OCI-LY7 (cell line): ENCODE results near the gene ATP11A. TPM values are rescaled to one million over a fixed set of nuclear protein-coding genes. Genes with fewer than 3 reads are reported as not detected.

Experiments
- BruUV-seq: library from RNA; stranded (reverse); fragments of 400-500 nt; replicated peaks from 2 replicates; lab custom pipeline; 2021; lab: Mats Ljungman, UMichigan
- CTCF ChIA-PET: fragments of 300-600 bp; sonication (Branson Sonifier 250); formaldehyde crosslinking; loops from one replicate; lab custom pipeline; 2022; ENCODE audit warnings: antibody characterized with exemption; ENCODE audit not compliant: unreplicated experiment; lab: Charles Lee
- POLR2A ChIA-PET: fragments of 300-600 bp; sonication (Branson Sonifier 250); formaldehyde crosslinking; loops from one replicate; lab custom pipeline; 2022; ENCODE audit warnings: antibody characterized with exemption; lab: Charles Lee
- DNase-seq: peaks from one replicate; pipeline ENCODE4 v3.0.0-alpha.2; 2015; ENCODE audit warnings: low spot score
- H2AFZ ChIP-seq: fragments of 200-600 bp; sonication (generic), shearing (Covaris generic); 2 replicates; pipeline ENCODE4 v1.6.1; 2014; ENCODE audit warnings: mild to moderate bottlenecking, antibody characterized with exemption, low read length, moderate library complexity
- H3K27ac ChIP-seq: fragments of 200-600 bp; sonication (generic); 2 replicates; pipeline ENCODE4 v1.5.1; 2014; ENCODE audit warnings: mixed run types, low read depth, mild to moderate bottlenecking, moderate library complexity, low read length, inconsistent platforms; ENCODE audit not compliant: poor library complexity, severe bottlenecking
- H3K36me3 ChIP-seq: fragments of 200-600 bp; sonication (generic); 2 replicates; pipeline ENCODE4 v1.6.1; 2014; ENCODE audit warnings: mild to moderate bottlenecking, antibody characterized with exemption, low read length, moderate library complexity, mixed read lengths; ENCODE audit not compliant: insufficient read depth
- H3K4me1 ChIP-seq: fragments of 200-600 bp; sonication (generic); 2 replicates; pipeline ENCODE4 v1.5.1; 2014; ENCODE audit warnings: mild to moderate bottlenecking, low read length; ENCODE audit not compliant: insufficient read depth, poor library complexity, severe bottlenecking
- H3K4me2 ChIP-seq: fragments of 200-600 bp; sonication (generic); 2 replicates; pipeline ENCODE4 v1.6.1; 2014; ENCODE audit warnings: mild to moderate bottlenecking, low read length
- H3K4me3 ChIP-seq: fragments of 200-600 bp; sonication (generic); 2 replicates; pipeline ENCODE4 v1.5.1; 2014; ENCODE audit warnings: mild to moderate bottlenecking, low read depth, low read length; ENCODE audit not compliant: poor library complexity, severe bottlenecking
- H3K79me2 ChIP-seq: fragments of 200-600 bp; sonication (generic); 2 replicates; pipeline ENCODE4 v1.6.1; 2016; ENCODE audit warnings: low read depth, mild to moderate bottlenecking, low read length, moderate library complexity, mixed read lengths; ENCODE audit not compliant: insufficient read depth
- H3K9me2 ChIP-seq: fragments of 200-600 bp; sonication (generic); 2 replicates; pipeline ENCODE4 v1.6.1; 2016; ENCODE audit warnings: mild to moderate bottlenecking, low read length, mixed read lengths; ENCODE audit not compliant: insufficient read depth
- H3K9me3 ChIP-seq: fragments of 200-600 bp; sonication (generic); 2 replicates; pipeline ENCODE4 v1.6.1; 2014; ENCODE audit warnings: mild to moderate bottlenecking, mixed run types, low read length, mixed read lengths
- H4K20me1 ChIP-seq: fragments of 200-600 bp; sonication (generic); 2 replicates; pipeline ENCODE4 v1.6.1; 2014; ENCODE audit warnings: mild to moderate bottlenecking, antibody characterized with exemption, low read length, moderate library complexity, mixed read lengths; ENCODE audit not compliant: insufficient read depth
- CTCF ChIP-seq: fragments of 200-600 bp; sonication (generic); conservative IDR thresholded peaks from 2 replicates; pipeline ENCODE4 v1.5.1; 2014; ENCODE audit warnings: mild to moderate bottlenecking, antibody characterized with exemption, low read length, moderate library complexity, mixed read lengths
- EZH2phosphoT487 ChIP-seq: fragments of 200-600 bp; sonication (generic); IDR thresholded peaks from 2 replicates; pipeline ENCODE4 v1.6.1; 2018; ENCODE audit warnings: low read depth, borderline replicate concordance, mild to moderate bottlenecking, mixed run types, antibody characterized with exemption, low read length, moderate library complexity, mixed read lengths
- intact Hi-C: fragments of 100-400 bp; cut with micrococcal nuclease; formaldehyde crosslinking; loops from one replicate; pipeline ENCODE4 v1.10.0; 2022; ENCODE audit not compliant: unreplicated experiment
- total RNA-seq, 2 experiments: library from RNA; depleted of rRNA in 1 of 2; stranded (reverse); fragments of >200 nt in 1 of 2; shearing (Covaris generic) in 1 of 2; gene quantifications; 2 replicates each; pipeline ENCODE4 v1.2.3, GENCODE V29; 2014 to 2022

Gene ATP11A
- total RNA-seq, 2 experiments from 2014 or later, result 8.8 to 23.1 TPM

- H3K36me3 ChIP-seq, result no peaks in the 10 kb centered on the region
- H3K9me2 ChIP-seq, result no peaks in the 10 kb centered on the region
- POLR2A ChIA-PET, result no interaction called here
- H3K9me3 ChIP-seq, result no peaks in the 10 kb centered on the region
- H2AFZ ChIP-seq, result no peak overlapping the region
- H3K27ac ChIP-seq, result no peak overlapping the region
- H3K4me2 ChIP-seq, result no peak overlapping the region
- no peaks in the 10 kb centered on the region for H3K79me2 ChIP-seq
- CTCF ChIA-PET, result no interaction called here
- no peaks in the 10 kb centered on the region for H4K20me1 ChIP-seq
- H3K4me3 ChIP-seq, result no peak overlapping the region
- no peak for TF ChIP-seq CTCF
- no peak for TF ChIP-seq EZH2phosphoT487
- BruUV-seq, result no TSS peak
- intact Hi-C loops, result no loop called here
- peaks cover 6% of the 10 kb centered on the region for H3K4me1 ChIP-seq
- DNase-seq, result no peak
These were observed 201.9 kb downstream of the ATP11A start for GRCh38 chr13:112891477-112892401.

GRCh38 chr13:112892426-112893206 lies 202.8 kb downstream of the ATP11A start:
- no peaks in the 10 kb centered on the region for H3K9me2 ChIP-seq
- BruUV-seq, result no TSS peak
- no peaks in the 10 kb centered on the region for H3K79me2 ChIP-seq
- no peak for TF ChIP-seq CTCF
- TF ChIP-seq EZH2phosphoT487, result no peak
- H3K27ac ChIP-seq, result no peak overlapping the region
- H3K4me2 ChIP-seq, result no peak overlapping the region
- no peak overlapping the region for H3K4me3 ChIP-seq
- H4K20me1 ChIP-seq, result no peaks in the 10 kb centered on the region
- ChIA-PET CTCF (no interaction called here), POLR2A (no interaction called here)
- intact Hi-C loops, result no loop called here
- no peak for DNase-seq
- no peaks in the 10 kb centered on the region for H3K9me3 ChIP-seq
- H2AFZ ChIP-seq, result no peak overlapping the region
- peaks cover 6% of the 10 kb centered on the region for H3K4me1 ChIP-seq
- no peaks in the 10 kb centered on the region for H3K36me3 ChIP-seq
